Erythroblast (primary cell): ENCODE results near the gene RAB41.
"Not testable (repeated sequence)": the region's sequence is repeated elsewhere in the genome, so short reads cannot be mapped to it uniquely, and the experiment has no call there.

Source experiments
- DNase-seq, 2 experiments: peaks; one replicate each; lab custom pipeline; 2025; lab: John Stamatoyannopoulos, UW
- GATA1 ChIP-seq: IDR thresholded peaks from 2 replicates; pipeline ENCODE4 v1.6.1; 2011; ENCODE audit warnings: low read depth, mild to moderate bottlenecking, control low read depth, low read length, moderate library complexity
- POLR2A ChIP-seq: IDR thresholded peaks from 2 replicates; pipeline ENCODE4 v1.6.1; 2011; ENCODE audit warnings: mild to moderate bottlenecking, low read length

The RAB41 gene

GRCh38 chrX:70281951-70282350 is at the start of gene RAB41:
RAB41 (plus strand) TSS chrX:70282172; CDS start chrX:70282218, 46 bp downstream.
- DNase-seq, result no peak
- TF ChIP-seq POLR2A, result no peak

- no peak for TF ChIP-seq GATA1
- no peak for DNase-seq
These were observed 47.6 kb upstream of the RAB41 start, which contains the start of gene AWAT1 for GRCh38 chrX:70234355-70234754. AWAT1 (plus strand) TSS chrX:70234655; CDS start chrX:70234696, 41 bp downstream.

- DNase-seq, result peak in 1 of 2 experiments; percentile 40
- TF ChIP-seq GATA1 (no peak), POLR2A (no peak)
These were observed 41.2 kb upstream of the RAB41 start for GRCh38 chrX:70240751-70241150.

GRCh38 chrX:70241501-70241900 is 40.5 kb upstream of the RAB41 start:
- TF ChIP-seq GATA1, result no peak
- no peak for TF ChIP-seq POLR2A
- no peak for DNase-seq

- not testable (repeated sequence) for DNase-seq
These were observed 38.4 kb upstream of the RAB41 start for GRCh38 chrX:70243601-70244000.

- DNase-seq, result no peak
- TF ChIP-seq POLR2A (no peak), GATA1 (no peak)
These were observed 37.1 kb upstream of the RAB41 start for GRCh38 chrX:70244881-70245280.

GRCh38 chrX:70247252-70247651 is 34.7 kb upstream of the RAB41 start:
- TF ChIP-seq POLR2A, result no peak
- no peak for TF ChIP-seq GATA1

GRCh38 chrX:70252491-70252890 is 29.5 kb upstream of the RAB41 start:
- TF ChIP-seq GATA1 (no peak), POLR2A (no peak)
- no peak for DNase-seq

More at GRCh38 chrX:70247252-70247651, 34.7 kb upstream of the RAB41 start:
- DNase-seq, result no peak

- TF ChIP-seq POLR2A (no peak), GATA1 (no peak)
- no peak for DNase-seq
These were observed 28.5 kb upstream of the RAB41 start for GRCh38 chrX:70253377-70254062.

GRCh38 chrX:70254063-70254400 is 27.9 kb upstream of the RAB41 start:
- TF ChIP-seq POLR2A (no peak), GATA1 (no peak)

GRCh38 chrX:70254909-70255308 is 27.1 kb upstream of the RAB41 start:
- TF ChIP-seq POLR2A, result no peak
- TF ChIP-seq GATA1, result no peak
- no peak for DNase-seq

More at GRCh38 chrX:70254063-70254400, 27.9 kb upstream of the RAB41 start:
- DNase-seq, result no peak

GRCh38 chrX:70255452-70255851 is 26.5 kb upstream of the RAB41 start:
- TF ChIP-seq POLR2A (no peak), GATA1 (no peak)
- no peak for DNase-seq

- TF ChIP-seq GATA1, result no peak
- TF ChIP-seq POLR2A, result no peak
- no peak for DNase-seq
These were observed 24.3 kb upstream of the RAB41 start for GRCh38 chrX:70257423-70258288.

GRCh38 chrX:70260104-70260503 is 21.9 kb upstream of the RAB41 start, which contains the start of gene P2RY4:
P2RY4 (minus strand) TSS chrX:70260204; CDS start chrX:70259624, 580 bp downstream.
- no peak for DNase-seq
- TF ChIP-seq GATA1 (no peak), POLR2A (no peak)
